ENCODE results near the gene IGDCC3. TPM values are rescaled to one million over a fixed set of nuclear protein-coding genes. Genes with fewer than 3 reads are reported as not detected.

IGDCC3 gene
- total RNA-seq: not detected in 2 replicates

GRCh38 chr15:65377976-65378366 lies at the start of gene IGDCC3:
IGDCC3 (minus strand) TSS chr15:65378002; CDS start chr15:65377788, 214 bp downstream.

GRCh38 chr15:65304381-65305149 lies 73.2 kb downstream of the IGDCC3 start, which contains the start of gene RNU5B-1:
RNU5B-1 (plus strand) TSS chr15:65304677.

GRCh38 chr15:65286704-65287519 lies 90.9 kb downstream of the IGDCC3 start, which contains the start of gene PARP16:
PARP16 (minus strand) TSS chr15:65286883; CDS start chr15:65286426, 457 bp downstream.

Small RNA genes within 50 kb of the gene (small RNA-seq; reads per million reads assigned to genes)
- gene RNU5A-1: 803 reads per million, percentile 99 among the genes with 10 or more reads in this experiment
- 919 reads per million, percentile 99 among the genes with 10 or more reads in this experiment for gene RNU5B-1
- gene SNORA24B: 10.6 reads per million, percentile 92 among the genes with 10 or more reads in this experiment

Other genes with a start within 250 kb of the IGDCC3 start
- gene PDCD7, start 244.2 kb downstream of the IGDCC3 start, total RNA-seq: 21.8 and 27.4 TPM in 2 replicates
- 60.6 and 63.5 TPM in 2 replicates for gene CLPX, start 192.7 kb downstream of the IGDCC3 start, total RNA-seq
- not detected in 2 replicates for gene CILP, start 166.5 kb downstream of the IGDCC3 start, total RNA-seq
- gene PARP16, start 91.1 kb downstream of the IGDCC3 start, total RNA-seq: 3.1 and 4.2 TPM in 2 replicates
- gene RNU5A-1, start 82.0 kb downstream of the IGDCC3 start, total RNA-seq: not detected in 2 replicates
- gene RNU5B-1, start 73.3 kb downstream of the IGDCC3 start, total RNA-seq: not detected in 2 replicates
- 0.14 TPM in 1 of 2 replicates, not detected in the other for gene IGDCC4, start 44.9 kb upstream of the IGDCC3 start, total RNA-seq
- 60.0 and 66.9 TPM in 2 replicates for gene DPP8, start 139.7 kb upstream of the IGDCC3 start, total RNA-seq
- gene HACD3, start 152.5 kb upstream of the IGDCC3 start, total RNA-seq: 98.8 and 134 TPM in 2 replicates
- 47.6 and 58.2 TPM in 2 replicates for gene INTS14, start 233.1 kb upstream of the IGDCC3 start, total RNA-seq
- 10.8 and 12.1 TPM in 2 replicates for gene SLC24A1, start 243.9 kb upstream of the IGDCC3 start, total RNA-seq

Data from thoracic aorta endothelial cell (primary cell).